ENCODE results near the gene DCTN5. TPM values are rescaled to one million over a fixed set of nuclear protein-coding genes. Genes with fewer than 3 reads are reported as not detected.

DCTN5 gene
- total RNA-seq, 4 donors from 2014 or later = 38.3 to 75.8 (median 49.2) TPM

GRCh38 chr16:23663918-23664317, 22.7 kb downstream of the DCTN5 start:
- 79 to 86% methylated on average over 2 of the region's 2 CpGs for WGBS, 2 donors
- intact Hi-C loops (cut with DNase I) = no loop called here
- no peaks in the 10 kb centered on the region for H3K27me3 ChIP-seq

GRCh38 chr16:23666571-23667354, 25.5 kb downstream of the DCTN5 start:
- Histone ChIP-seq H3K4me3 (no peak overlapping the region), H3K27ac (no peak overlapping the region), H3K27me3 (no peaks in the 10 kb centered on the region), H3K4me1 (no peaks in the 10 kb centered on the region), H3K9me3 (no peaks in the 10 kb centered on the region), H3K36me3 (peaks cover 32 to 100% (median 44%) of the 10 kb centered on the region in 3 donors)
- TF ChIP-seq CTCF (IDR thresholded peaks at IDR 0.05) (no peak), POLR2A (IDR thresholded peaks at IDR 0.05) (no peak)
- 90 to 91% methylated on average over 7 of the region's 7 CpGs for WGBS, 2 donors
- intact Hi-C loops (cut with DNase I) = no loop called here
- DNase-seq = no peak

More at GRCh38 chr16:23663918-23664317, 22.7 kb downstream of the DCTN5 start:
- H3K9me3 ChIP-seq = no peaks in the 10 kb centered on the region
- H3K4me3 ChIP-seq = no peak overlapping the region
- no peak for DNase-seq
- no peak overlapping the region for H3K27ac ChIP-seq
- peaks cover 44 to 100% (median 51%) of the 10 kb centered on the region in 3 donors for H3K36me3 ChIP-seq
- no peaks in the 10 kb centered on the region for H3K4me1 ChIP-seq
- TF ChIP-seq CTCF (IDR thresholded peaks at IDR 0.05) = no peak
- no peak for TF ChIP-seq POLR2A (IDR thresholded peaks at IDR 0.05)

- H3K4me3 ChIP-seq = no peak overlapping the region
- peaks cover 31 to 100% (median 44%) of the 10 kb centered on the region in 3 donors for H3K36me3 ChIP-seq
- intact Hi-C loops (cut with DNase I) = no loop called here
- no peaks in the 10 kb centered on the region for H3K27me3 ChIP-seq
- H3K4me1 ChIP-seq = no peaks in the 10 kb centered on the region
- TF ChIP-seq CTCF (IDR thresholded peaks at IDR 0.05) (no peak), POLR2A (IDR thresholded peaks at IDR 0.05) (no peak)
- no peaks in the 10 kb centered on the region for H3K9me3 ChIP-seq
- no peak for DNase-seq
- no peak overlapping the region for H3K27ac ChIP-seq
- 96 to 97% methylated on average over 3 to 6 of the region's 6 CpGs for WGBS, 2 donors
These were observed 26.0 kb downstream of the DCTN5 start for GRCh38 chr16:23667355-23667659.

GRCh38 chr16:23668225-23668624, 27.0 kb downstream of the DCTN5 start:
- TF ChIP-seq CTCF (IDR thresholded peaks at IDR 0.05) = no peak
- TF ChIP-seq POLR2A (IDR thresholded peaks at IDR 0.05) = no peak
- no peaks in the 10 kb centered on the region for H3K27me3 ChIP-seq
- DNase-seq = no peak
- 77 to 86% methylated on average over 1 of the region's 1 CpG for WGBS, 2 donors
- H3K9me3 ChIP-seq = no peaks in the 10 kb centered on the region
- H3K4me1 ChIP-seq = no peaks in the 10 kb centered on the region
- intact Hi-C loops (cut with DNase I) = no loop called here
- peaks cover 28 to 100% (median 44%) of the 10 kb centered on the region in 3 donors for H3K36me3 ChIP-seq
- H3K27ac ChIP-seq = no peak overlapping the region
- H3K4me3 ChIP-seq = no peak overlapping the region

GRCh38 chr16:23668873-23669272, 27.6 kb downstream of the DCTN5 start:
- TF ChIP-seq POLR2A (IDR thresholded peaks at IDR 0.05) (no peak), CTCF (IDR thresholded peaks at IDR 0.05) (no peak)
- Histone ChIP-seq H3K4me1 (no peaks in the 10 kb centered on the region), H3K4me3 (no peak overlapping the region), H3K9me3 (no peaks in the 10 kb centered on the region), H3K27ac (no peak overlapping the region), H3K36me3 (peaks cover 28 to 100% (median 43%) of the 10 kb centered on the region in 3 donors), H3K27me3 (no peaks in the 10 kb centered on the region)
- WGBS, 2 donors = 84 to 94% methylated on average over 4 of the region's 4 CpGs
- intact Hi-C loops (cut with DNase I) = no loop called here
- DNase-seq = no peak
